ENCODE measurements around the gene SETBP1.

GRCh38 chr18:45009756-45010155 lies 329.1 kb downstream of the SETBP1 start:
- TF ChIP-seq HDAC6 (IDR thresholded peaks at IDR 0.05; ENCODE audit: low read depth, low read length) (no peak), EP300 (IDR thresholded peaks at IDR 0.05; ENCODE audit: borderline replicate concordance in 1 of 2, low read depth in 2 of 2, low read length in 2 of 2) (no peak), CTCF (IDR thresholded peaks at IDR 0.05; ENCODE audit: control extremely low read depth in 1 of 3, insufficient read depth in 1 of 3, low read depth in 1 of 3, low read length in 3 of 3) (no peak), MAFK (IDR thresholded peaks at IDR 0.05; ENCODE audit: low read depth, low read length) (no peak), FOSL1 (IDR thresholded peaks at IDR 0.05; ENCODE audit: insufficient read depth, low read depth, low read length) (no peak), TBP (IDR thresholded peaks at IDR 0.05; ENCODE audit: low read depth, low read length) (no peak), RAD21 (IDR thresholded peaks at IDR 0.05 in 1 of 2, conservative IDR thresholded peaks at IDR 0.05 in 1 of 2; ENCODE audit: low read depth in 2 of 2, low read length in 2 of 2) (no peak), ASH2L (IDR thresholded peaks at IDR 0.05; ENCODE audit: low read length) (no peak), PHF8 (conservative IDR thresholded peaks at IDR 0.05; ENCODE audit: low read depth, low read length) (no peak), ZNF274 (IDR thresholded peaks at IDR 0.05; ENCODE audit: borderline replicate concordance, extremely low read depth, low read length) (no peak), KDM1A (IDR thresholded peaks at IDR 0.05; ENCODE audit: borderline replicate concordance, low read length) (no peak), SUZ12 (IDR thresholded peaks at IDR 0.05; ENCODE audit: low read length) (no peak), CHD7 (IDR thresholded peaks at IDR 0.05; ENCODE audit: insufficient replicate concordance, low read length) (no peak)

All from H1 (cell line).